Naive B cell (primary cell): ENCODE results near the gene SIGLEC7. TPM values are rescaled to one million over a fixed set of nuclear protein-coding genes. Genes with fewer than 3 reads are reported as not detected.

Experiments used
- ATAC-seq, 2 donors: fragments of 150-1000 bp; cut with Tn5 transposase; 2 replicates each; pipeline ENCODE4 v1.10.0; 2021; ENCODE audit warnings: low read depth in 2 of 2, mild to moderate bottlenecking in 2 of 2, moderate library complexity in 2 of 2
- DNase-seq: peaks from one replicate; pipeline ENCODE4 v3.0.0; 2022
- H3K27ac Mint-ChIP-seq, 6 donors: one replicate each; pipeline ENCODE4 v1.8.0; 2020 to 2022; ENCODE audit warnings: mild to moderate bottlenecking in 6 of 6, mixed read lengths in 6 of 6, moderate library complexity in 5 of 6, inconsistent platforms in 2 of 6
- H3K27me3 Mint-ChIP-seq, 3 donors: one replicate each; pipeline ENCODE4 v1.8.0; 2021 to 2022; ENCODE audit warnings: mixed read lengths in 3 of 3, mild to moderate bottlenecking in 1 of 3
- H3K36me3 Mint-ChIP-seq, 2 donors: one replicate each; pipeline ENCODE4 v1.8.0; 2020 to 2022; ENCODE audit warnings: mixed read lengths in 2 of 2, inconsistent platforms in 1 of 2, mild to moderate bottlenecking in 1 of 2
- H3K4me1 Mint-ChIP-seq, 3 donors: one replicate each; pipeline ENCODE4 v1.8.0; 2020 to 2022; ENCODE audit warnings: mixed read lengths in 3 of 3, inconsistent platforms in 1 of 3, mild to moderate bottlenecking in 1 of 3, moderate library complexity in 1 of 3
- H3K4me3 Mint-ChIP-seq, 8 donors: one replicate each; pipeline ENCODE4 v1.8.0; 2020 to 2022; ENCODE audit warnings: mild to moderate bottlenecking in 8 of 8, mixed read lengths in 8 of 8, moderate library complexity in 8 of 8, inconsistent platforms in 2 of 8
- H3K9me3 Mint-ChIP-seq, 7 donors: one replicate each; pipeline ENCODE4 v1.8.0; 2020 to 2022; ENCODE audit warnings: mixed read lengths in 7 of 7, mild to moderate bottlenecking in 5 of 7, inconsistent platforms in 2 of 7, moderate library complexity in 1 of 7
- polyA plus RNA-seq, 6 donors: library from polyadenylated mRNA; unstranded; fragments of 300-500 nt; fragmentation: Illumina TruSeq; gene quantifications; one replicate each; pipeline ENCODE4 v1.2.3, GENCODE V29; 2021; ENCODE audit warnings: low read depth in 6 of 6

SIGLEC7 gene
- polyA plus RNA-seq, 6 donors from 2014 or later: 0.22 to 0.32 (median 0.23) TPM; not detected in 3

DNA sequence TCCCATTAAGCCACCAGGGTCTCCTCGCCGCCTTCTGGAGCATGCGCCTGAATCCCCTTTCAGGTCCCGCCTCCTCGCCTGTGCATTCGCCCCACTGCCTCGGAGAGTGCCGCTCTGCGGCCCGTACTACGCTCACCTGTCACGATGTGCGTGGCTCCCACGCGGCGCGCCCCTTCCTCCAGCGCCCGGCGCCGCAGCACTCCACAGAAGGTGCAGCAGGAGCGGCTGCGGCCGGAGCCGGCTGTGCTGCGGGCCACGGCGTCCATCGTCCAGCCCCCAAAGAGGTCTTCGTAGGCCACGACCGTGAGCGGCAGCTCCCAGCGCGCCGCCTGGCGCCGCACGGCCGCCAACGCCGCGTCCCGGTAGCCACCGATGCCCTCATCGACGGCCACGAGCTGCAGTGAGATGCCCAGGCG is 38.2 kb upstream of the SIGLEC7 start:
- no peak for ATAC-seq
- Mint-ChIP-seq H3K27me3 (no peaks in the 10 kb centered on the region), H3K36me3 (peaks cover 10 to 21% of the 10 kb centered on the region in 2 donors), H3K4me1 (peaks cover 44 to 62% (median 45%) of the 10 kb centered on the region in 3 donors), H3K27ac (no peak overlapping the region), H3K9me3 (no peaks in the 10 kb centered on the region), H3K4me3 (no peak overlapping the region)
- no peak for DNase-seq

DNA sequence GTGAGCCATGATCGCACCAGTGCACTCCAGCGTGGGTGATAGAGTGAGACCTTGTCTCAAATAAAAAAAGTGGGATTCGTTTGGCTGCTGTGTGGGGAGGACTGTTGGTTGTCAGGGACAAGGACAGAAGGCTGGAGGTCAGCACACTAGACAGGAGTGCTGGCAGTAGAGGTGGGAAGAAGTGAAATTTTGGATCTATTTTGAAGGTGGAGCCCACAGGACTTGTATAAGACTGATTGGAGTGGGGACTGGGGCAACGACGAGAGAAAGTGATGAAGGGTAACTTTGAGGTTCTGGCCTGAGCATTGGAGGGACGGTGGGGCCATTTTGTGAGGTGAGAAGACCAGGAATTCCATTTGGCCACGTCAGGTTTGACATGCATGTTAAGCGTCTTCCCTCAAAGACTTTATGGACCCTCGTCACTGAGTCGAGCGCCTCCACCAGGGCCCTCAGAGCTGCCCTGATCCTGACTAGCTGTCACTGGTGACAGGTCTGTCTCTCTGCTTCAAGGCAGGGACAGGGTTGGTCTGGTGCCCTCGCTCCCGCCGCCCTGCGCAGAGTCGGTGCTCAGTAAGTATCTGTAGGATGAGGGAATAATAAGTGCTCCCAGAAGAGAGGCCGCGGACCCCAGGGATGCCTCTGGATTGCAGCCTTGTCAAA is 34.6 kb upstream of the SIGLEC7 start:
- ATAC-seq: no peak
- Mint-ChIP-seq H3K4me1 (peaks cover 40 to 41% (median 41%) of the 10 kb centered on the region in 3 donors), H3K36me3 (peaks cover 5 to 10% of the 10 kb centered on the region in 2 donors), H3K4me3 (peak overlapping the region; percentile 87 to 99 (median 96)), H3K27ac (peak overlapping the region; percentile 93 to 99 (median 97)), H3K9me3 (no peaks in the 10 kb centered on the region), H3K27me3 (no peaks in the 10 kb centered on the region)
- DNase-seq: no peak

DNA sequence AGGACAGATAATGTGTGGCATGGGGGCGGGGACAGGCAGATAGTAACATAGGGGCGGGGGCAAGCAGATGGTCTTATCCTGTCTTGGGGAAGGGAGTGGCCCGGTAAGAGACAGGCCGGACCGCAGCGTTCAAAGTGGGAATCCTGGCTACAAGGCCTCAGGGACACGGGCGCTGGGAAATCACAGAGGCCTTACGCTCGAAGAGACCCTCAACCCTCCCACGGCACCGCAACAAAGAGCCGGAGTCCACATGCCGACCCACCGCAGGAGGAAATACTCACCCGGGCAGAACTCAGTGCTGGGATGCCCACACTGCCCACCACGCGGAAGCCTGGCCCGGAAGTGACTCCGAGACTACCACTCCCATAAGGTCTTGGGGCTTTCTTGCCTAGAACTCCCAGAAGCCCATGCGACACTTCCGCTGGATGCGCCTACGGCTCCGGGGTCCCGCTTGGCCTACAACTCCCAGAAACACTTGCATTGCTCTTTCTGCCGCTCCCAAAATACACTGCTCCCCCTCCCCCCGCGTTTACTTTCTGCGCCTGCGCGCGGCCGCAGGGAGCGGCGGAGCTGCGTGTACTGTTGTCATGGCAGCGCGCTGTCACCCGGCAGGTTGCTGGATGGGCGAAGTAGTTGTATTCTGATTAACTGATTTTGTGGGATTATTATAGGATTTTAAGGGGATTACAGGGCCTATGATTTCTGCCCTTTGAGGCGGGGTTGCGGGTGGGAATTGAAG is 33.9 kb upstream of the SIGLEC7 start, which contains the start of gene CTU1:
CTU1 (minus strand) TSS at position 344 of the 739 bp plus-strand sequence. CDS start 3,840 bp downstream, outside the sequence.
- ATAC-seq (peak; percentile 96 to 99), DNase-seq (peak; percentile 98)
- peak within 1 kb of the TSS; percentile 87 to 99 (median 96) for H3K4me3 Mint-ChIP-seq
- H3K27ac Mint-ChIP-seq: peak within 1 kb of the TSS; percentile 93 to 99 (median 97)
- no peaks in the 10 kb centered on the region for H3K27me3 Mint-ChIP-seq
- H3K36me3 Mint-ChIP-seq: peaks cover 0 to 4% of the 10 kb centered on the region in 2 donors
- peaks cover 36 to 41% (median 37%) of the 10 kb centered on the region in 3 donors for H3K4me1 Mint-ChIP-seq
- no peaks in the 10 kb centered on the region for H3K9me3 Mint-ChIP-seq

DNA sequence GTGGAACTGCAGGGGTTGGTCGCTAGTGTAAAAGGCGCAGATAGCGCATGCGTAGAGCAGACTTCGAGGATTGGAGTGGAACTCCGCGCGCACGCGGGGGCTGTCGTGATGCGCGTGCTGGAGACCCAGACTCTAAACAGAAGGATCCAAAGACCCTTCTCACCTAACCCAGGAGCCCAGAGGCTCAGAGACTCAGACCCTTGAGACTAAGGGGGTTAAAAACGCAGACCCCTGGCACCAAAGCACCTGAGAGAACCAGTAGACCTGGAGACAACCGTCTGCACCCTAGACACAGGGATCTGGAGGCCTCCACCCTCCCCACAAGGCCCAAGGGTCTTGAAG is 33.3 kb upstream of the SIGLEC7 start:
- peak; percentile 37 to 47 for ATAC-seq
- H3K4me1 Mint-ChIP-seq: peaks cover 36 to 41% (median 37%) of the 10 kb centered on the region in 3 donors
- H3K4me3 Mint-ChIP-seq: peak overlapping the region; percentile 87 to 99 (median 96)
- H3K27me3 Mint-ChIP-seq: no peaks in the 10 kb centered on the region
- no peak for DNase-seq
- peak overlapping the region; percentile 93 to 99 (median 97) for H3K27ac Mint-ChIP-seq
- H3K36me3 Mint-ChIP-seq: peaks cover 0 to 4% of the 10 kb centered on the region in 2 donors
- no peaks in the 10 kb centered on the region for H3K9me3 Mint-ChIP-seq

DNA sequence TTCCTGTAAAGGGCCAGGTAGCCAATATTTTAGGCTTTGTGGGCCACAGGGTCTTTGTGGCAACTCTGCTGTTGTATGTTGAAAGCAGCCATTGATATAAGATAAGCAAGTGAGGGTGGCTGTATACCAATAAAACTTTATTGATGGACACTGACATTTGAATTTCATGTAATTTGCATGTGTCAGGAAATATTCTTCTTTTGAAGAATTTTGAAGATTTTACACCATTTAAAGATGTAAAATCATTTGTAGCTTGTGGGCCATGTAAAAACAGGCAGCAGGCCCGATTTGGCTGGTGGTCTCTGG is 31.5 kb upstream of the SIGLEC7 start:
- no peak for DNase-seq
- H3K4me1 Mint-ChIP-seq: peaks cover 26 to 32% (median 26%) of the 10 kb centered on the region in 3 donors
- peaks cover 0 to 7% (median 7%) of the 10 kb centered on the region in 3 donors for H3K27me3 Mint-ChIP-seq
- no peak overlapping the region for H3K27ac Mint-ChIP-seq
- peak overlapping the region in 3 of 8 donors; percentile 21 to 57 (median 40) for H3K4me3 Mint-ChIP-seq
- H3K36me3 Mint-ChIP-seq: no peaks in the 10 kb centered on the region
- no peak for ATAC-seq
- H3K9me3 Mint-ChIP-seq: no peaks in the 10 kb centered on the region

DNA sequence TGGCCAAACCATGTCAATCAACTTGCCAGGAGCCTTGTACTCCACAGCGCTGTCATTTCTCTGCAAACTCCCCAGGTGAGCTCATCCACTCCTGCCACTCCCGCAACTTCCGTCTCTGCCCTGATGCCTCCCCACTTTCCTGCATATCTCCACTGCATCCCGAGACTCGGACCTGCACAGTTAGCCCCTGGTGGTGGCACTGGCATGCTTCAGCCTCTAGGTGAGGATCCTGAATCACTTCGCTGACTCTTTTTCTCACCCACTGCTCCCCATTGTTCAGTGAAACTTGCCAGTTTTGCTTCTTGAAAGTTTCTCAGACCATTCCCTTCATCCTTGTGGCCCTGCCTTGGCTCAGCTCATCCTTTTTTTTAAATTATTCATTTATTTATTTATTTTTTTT is 30.5 kb upstream of the SIGLEC7 start:
- H3K27ac Mint-ChIP-seq: no peak overlapping the region
- H3K9me3 Mint-ChIP-seq: no peaks in the 10 kb centered on the region
- H3K4me3 Mint-ChIP-seq: no peak overlapping the region
- no peaks in the 10 kb centered on the region for H3K36me3 Mint-ChIP-seq
- peaks cover 0 to 14% (median 7%) of the 10 kb centered on the region in 3 donors for H3K27me3 Mint-ChIP-seq
- peaks cover 19 to 24% (median 19%) of the 10 kb centered on the region in 3 donors for H3K4me1 Mint-ChIP-seq
- ATAC-seq: no peak
- no peak for DNase-seq

DNA sequence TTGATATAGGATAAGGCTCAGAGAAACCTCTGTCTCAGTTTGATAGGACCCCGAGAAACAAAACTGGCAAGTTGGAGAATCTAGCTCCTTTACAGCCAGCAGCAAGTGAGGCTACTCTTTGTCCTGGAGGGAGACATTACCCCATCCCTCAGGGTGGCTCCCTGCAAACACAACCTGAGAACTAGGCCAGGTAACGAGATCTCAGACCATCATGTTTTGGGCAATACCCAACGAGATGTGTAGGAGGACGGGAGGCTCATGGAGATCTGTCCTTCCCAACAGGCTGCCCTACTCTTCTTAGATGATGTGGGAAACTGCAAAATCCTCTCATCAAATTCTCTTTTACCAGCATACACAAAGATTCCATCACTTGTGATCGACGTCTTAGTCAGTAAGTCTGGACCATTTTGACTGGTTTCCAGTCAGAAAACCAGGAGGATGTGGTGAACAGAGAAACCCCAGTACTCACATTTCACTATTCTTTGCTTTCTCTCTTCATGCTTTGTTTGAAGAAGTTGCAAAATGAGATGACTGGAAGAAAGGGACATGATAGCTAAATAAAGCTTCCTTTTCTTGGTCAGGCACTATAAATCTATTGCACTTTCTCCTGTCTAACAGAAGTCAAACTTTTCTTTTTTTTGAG is 27.9 kb upstream of the SIGLEC7 start:
- no peak overlapping the region for H3K4me3 Mint-ChIP-seq
- DNase-seq: no peak
- no peak for ATAC-seq
- H3K27me3 Mint-ChIP-seq: peaks cover 15 to 29% (median 15%) of the 10 kb centered on the region in 3 donors
- no peak overlapping the region for H3K27ac Mint-ChIP-seq
- no peaks in the 10 kb centered on the region for H3K9me3 Mint-ChIP-seq
- peaks cover 0 to 2% (median 0%) of the 10 kb centered on the region in 3 donors for H3K4me1 Mint-ChIP-seq
- no peaks in the 10 kb centered on the region for H3K36me3 Mint-ChIP-seq

DNA sequence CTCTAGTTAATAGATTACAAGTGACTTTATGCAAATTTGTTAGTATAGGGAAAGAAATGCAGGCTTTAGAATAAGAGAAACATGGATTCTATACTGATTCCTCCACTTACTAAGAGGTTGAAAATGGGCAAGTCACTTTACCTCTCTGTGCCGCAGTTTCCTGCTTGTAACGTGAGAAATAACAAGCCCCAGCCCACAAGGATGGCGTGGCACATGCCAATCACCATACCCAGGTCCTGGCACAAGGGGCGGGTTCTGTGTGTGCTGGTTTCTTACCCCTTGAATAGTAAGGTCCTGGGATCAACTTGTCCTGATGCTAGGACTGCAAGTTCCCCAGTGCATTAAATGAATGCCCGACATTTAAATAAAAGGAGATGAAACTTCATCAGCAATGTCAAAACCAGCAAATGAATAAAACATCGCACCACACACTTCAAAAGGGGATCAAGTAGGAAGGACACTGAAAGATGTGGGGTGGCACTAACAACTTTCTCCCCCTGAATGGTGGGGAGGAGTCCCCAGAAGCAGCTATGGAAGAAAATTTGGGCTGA is 25.3 kb upstream of the SIGLEC7 start:
- Mint-ChIP-seq H3K9me3 (no peaks in the 10 kb centered on the region), H3K27me3 (peaks cover 22 to 35% (median 24%) of the 10 kb centered on the region in 3 donors), H3K4me1 (peaks cover 0 to 2% (median under 1%) of the 10 kb centered on the region in 3 donors), H3K36me3 (no peaks in the 10 kb centered on the region), H3K4me3 (no peak overlapping the region), H3K27ac (no peak overlapping the region)
- ATAC-seq (no peak), DNase-seq (no peak)

DNA sequence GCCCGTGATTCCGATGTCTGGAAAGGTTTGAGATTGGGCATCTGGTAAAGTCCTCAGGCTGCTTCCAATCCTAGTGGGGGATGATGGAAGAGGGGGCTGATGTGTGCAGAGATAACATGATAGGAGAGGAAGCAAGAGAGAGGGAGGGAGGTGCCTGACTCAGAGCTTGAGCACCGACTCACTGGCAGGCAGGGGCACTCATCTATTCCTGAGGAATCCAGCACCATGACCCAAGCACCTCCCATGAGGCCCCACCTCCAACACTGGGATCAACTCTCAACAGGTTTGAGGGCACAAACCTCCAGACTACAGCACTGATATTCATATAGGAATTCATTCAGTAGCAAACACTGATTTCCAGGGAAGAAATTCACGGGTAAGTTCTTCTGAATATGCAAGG is 23.0 kb upstream of the SIGLEC7 start:
- Mint-ChIP-seq H3K36me3 (no peaks in the 10 kb centered on the region), H3K9me3 (no peaks in the 10 kb centered on the region), H3K4me1 (peaks cover 9 to 16% (median 13%) of the 10 kb centered on the region in 3 donors), H3K4me3 (no peak overlapping the region), H3K27ac (peak overlapping the region in 1 of 6 donors; percentile 79), H3K27me3 (peaks cover 27 to 35% (median 28%) of the 10 kb centered on the region in 3 donors)
- DNase-seq (no peak), ATAC-seq (no peak)

DNA sequence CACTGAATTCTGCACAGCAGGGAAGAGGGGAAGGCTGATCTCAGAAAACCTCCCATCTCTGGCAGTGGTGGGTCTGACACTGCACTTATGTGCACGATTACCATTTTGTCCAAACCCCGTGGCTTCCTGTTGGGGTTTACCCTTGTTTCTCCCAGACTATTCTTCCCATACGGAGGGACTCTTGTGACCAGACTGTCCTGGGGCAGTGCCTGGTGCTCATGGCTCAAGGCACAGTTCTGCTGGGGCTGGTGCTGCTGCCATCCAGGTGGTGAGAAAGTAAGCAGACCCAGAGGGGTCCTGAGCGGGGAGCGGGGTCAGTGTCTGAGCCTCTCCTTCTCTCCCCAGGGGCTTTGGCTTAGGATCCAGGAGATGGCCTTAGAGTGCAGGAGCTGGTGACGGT is 22.5 kb upstream of the SIGLEC7 start:
- Mint-ChIP-seq H3K4me3 (no peak overlapping the region), H3K9me3 (no peaks in the 10 kb centered on the region), H3K36me3 (no peaks in the 10 kb centered on the region), H3K4me1 (peaks cover 10 to 18% (median 16%) of the 10 kb centered on the region in 3 donors), H3K27ac (no peak overlapping the region), H3K27me3 (peaks cover 27 to 35% (median 28%) of the 10 kb centered on the region in 3 donors)
- ATAC-seq (no peak), DNase-seq (no peak)

DNA sequence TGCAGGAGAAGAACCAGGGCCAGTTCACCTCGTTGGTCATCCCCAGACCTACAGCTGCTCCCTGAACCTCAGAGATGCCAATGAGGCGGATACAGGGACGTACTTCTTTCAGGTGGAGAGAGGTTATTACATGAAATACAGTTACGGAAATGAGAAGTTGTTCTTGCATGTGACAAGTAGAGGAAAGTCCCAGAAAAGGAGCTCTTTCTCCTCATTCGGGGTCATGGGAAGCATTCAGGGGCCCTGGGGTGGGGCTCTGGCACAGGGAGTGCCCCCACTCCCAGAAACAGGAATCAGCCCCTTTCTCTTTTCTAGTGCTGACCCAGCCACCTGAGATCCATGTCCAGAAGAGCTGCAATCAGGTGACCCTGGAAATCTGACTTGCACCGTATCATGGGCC is 21.9 kb upstream of the SIGLEC7 start:
- Mint-ChIP-seq H3K9me3 (no peaks in the 10 kb centered on the region), H3K27ac (no peak overlapping the region), H3K4me3 (no peak overlapping the region), H3K27me3 (peaks cover 22 to 30% (median 28%) of the 10 kb centered on the region in 3 donors), H3K4me1 (peaks cover 10 to 18% (median 16%) of the 10 kb centered on the region in 3 donors), H3K36me3 (no peaks in the 10 kb centered on the region)
- ATAC-seq: no peak
- DNase-seq: no peak

DNA sequence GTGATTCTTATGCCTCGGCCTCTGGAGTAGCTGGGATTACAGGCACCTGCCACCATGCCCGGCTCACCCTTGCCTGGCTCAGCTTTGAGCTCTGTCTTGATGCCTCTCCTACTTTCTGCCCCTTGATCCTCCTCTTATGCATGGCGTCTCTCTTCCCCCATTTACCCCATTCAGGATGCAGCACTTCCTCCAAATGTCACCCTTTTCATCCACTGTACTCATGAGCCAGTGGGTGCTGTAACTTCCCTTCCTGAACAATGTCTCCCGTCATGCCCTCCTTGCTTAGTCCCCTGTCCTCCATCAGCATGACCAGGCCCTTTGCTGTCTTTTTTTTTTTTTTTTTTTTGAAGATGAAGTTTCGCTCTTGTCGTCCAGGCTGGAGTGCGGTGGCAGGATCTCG is 20.8 kb upstream of the SIGLEC7 start:
- no peak for DNase-seq
- no peak overlapping the region for H3K27ac Mint-ChIP-seq
- ATAC-seq: no peak
- H3K4me1 Mint-ChIP-seq: peaks cover 10 to 18% (median 17%) of the 10 kb centered on the region in 3 donors
- H3K27me3 Mint-ChIP-seq: peaks cover 20 to 28% (median 23%) of the 10 kb centered on the region in 3 donors
- H3K36me3 Mint-ChIP-seq: no peaks in the 10 kb centered on the region
- H3K4me3 Mint-ChIP-seq: no peak overlapping the region
- no peaks in the 10 kb centered on the region for H3K9me3 Mint-ChIP-seq
